ENCODE results near the gene CDH4. TPM values are rescaled to one million over a fixed set of nuclear protein-coding genes. Genes with fewer than 3 reads are reported as not detected.

The CDH4 gene
- total and polyA plus RNA-seq, 2 donors (not counting 1 experiment from before 2014, with no cell fraction given), result not detected

GRCh38 chr20:61233590-61233989, 18.5 kb upstream of the CDH4 start:
- ATAC-seq (ENCODE audit: low read depth) (no peak), DNase-seq (no peak)
- Histone ChIP-seq H2AFZ (ENCODE audit: insufficient read depth, low read depth, low read length, poor library complexity, severe bottlenecking) (no peak overlapping the region), H3K79me2 (ENCODE audit: control insufficient read depth, insufficient read depth, low read length) (no peaks in the 10 kb centered on the region), H3K27me3 (replicated peaks in 1 of 4; ENCODE audit: control extremely low read depth in 1 of 4, control insufficient read depth in 3 of 4, insufficient read depth in 4 of 4, low read length in 3 of 4) (no peaks in the 10 kb centered on the region), H3K9ac (ENCODE audit: low read length) (no peak overlapping the region), H3K36me3 (replicated peaks in 1 of 2; ENCODE audit: control extremely low read depth in 1 of 2, control insufficient read depth in 1 of 2, extremely low read depth in 1 of 2, insufficient read depth in 2 of 2, low read length in 1 of 2) (no peaks in the 10 kb centered on the region), H3K9me3 (ENCODE audit: control extremely low read depth in 1 of 3, control insufficient read depth in 2 of 3, insufficient read depth in 1 of 3, low read length in 2 of 3) (peaks cover 0 to 27% (median 0%) of the 10 kb centered on the region in 3 donors), H3K27ac (ENCODE audit: low read length in 2 of 2) (no peak overlapping the region), H3K4me2 (replicated peaks; ENCODE audit: low read depth, low read length, poor library complexity, severe bottlenecking) (no peak overlapping the region), H3K4me1 (ENCODE audit: control insufficient read depth in 2 of 2, insufficient read depth in 2 of 2, low read length in 2 of 2) (no peaks in the 10 kb centered on the region), H3K4me3 (ENCODE audit: control extremely low read depth in 1 of 5, extremely low read depth in 1 of 5, insufficient read depth in 1 of 5, low read depth in 2 of 5, low read length in 4 of 5) (no peak overlapping the region), H4K20me1 (ENCODE audit: control insufficient read depth, insufficient read depth, low read length, poor library complexity, severe bottlenecking) (no peaks in the 10 kb centered on the region)
- Mint-ChIP-seq H3K4me3 (no peak overlapping the region), H3K4me1 (no peaks in the 10 kb centered on the region), H3K9me3 (ENCODE audit: insufficient read depth) (peaks cover 5% of the 10 kb centered on the region), H3K27ac (no peak overlapping the region), H3K27me3 (no peaks in the 10 kb centered on the region)
- 93% methylated on average over 4 of the region's 7 CpGs for WGBS (ENCODE audit: insufficient coverage)
- intact Hi-C loops (cut with micrococcal nuclease), result no loop called here
- ChIA-PET POLR2A (no interaction called here), CTCF (no interaction called here)
- TF ChIP-seq EZH2 (IDR thresholded peaks at IDR 0.05; ENCODE audit: borderline replicate concordance, insufficient read depth, low read depth, low read length, poor library complexity, severe bottlenecking), result no peak
- TF ChIP-seq CTCF (IDR thresholded peaks at IDR 0.05), result no peak

- no peak overlapping the region for H3K4me2 ChIP-seq (replicated peaks; ENCODE audit: low read depth, low read length, poor library complexity, severe bottlenecking)
- no peak overlapping the region for H3K9ac ChIP-seq (ENCODE audit: low read length)
- H4K20me1 ChIP-seq (ENCODE audit: control insufficient read depth, insufficient read depth, low read length, poor library complexity, severe bottlenecking), result no peaks in the 10 kb centered on the region
- Mint-ChIP-seq H3K27me3 (no peaks in the 10 kb centered on the region), H3K4me1 (no peaks in the 10 kb centered on the region), H3K9me3 (ENCODE audit: insufficient read depth) (peaks cover 5% of the 10 kb centered on the region), H3K4me3 (no peak overlapping the region), H3K27ac (no peak overlapping the region)
- H3K4me3 ChIP-seq (ENCODE audit: control extremely low read depth in 1 of 5, extremely low read depth in 1 of 5, insufficient read depth in 1 of 5, low read depth in 2 of 5, low read length in 4 of 5), result no peak overlapping the region
- DNase-seq, result no peak
- no peak overlapping the region for H3K27ac ChIP-seq (ENCODE audit: low read length in 2 of 2)
- TF ChIP-seq CTCF (IDR thresholded peaks at IDR 0.05) (no peak), EZH2 (IDR thresholded peaks at IDR 0.05; ENCODE audit: borderline replicate concordance, insufficient read depth, low read depth, low read length, poor library complexity, severe bottlenecking) (no peak)
- WGBS (ENCODE audit: insufficient coverage), result 93% methylated on average over 9 of the region's 11 CpGs
- no peaks in the 10 kb centered on the region for H3K36me3 ChIP-seq (replicated peaks in 1 of 2; ENCODE audit: control extremely low read depth in 1 of 2, control insufficient read depth in 1 of 2, extremely low read depth in 1 of 2, insufficient read depth in 2 of 2, low read length in 1 of 2)
- H2AFZ ChIP-seq (ENCODE audit: insufficient read depth, low read depth, low read length, poor library complexity, severe bottlenecking), result no peak overlapping the region
- no peaks in the 10 kb centered on the region for H3K27me3 ChIP-seq (replicated peaks in 1 of 4; ENCODE audit: control extremely low read depth in 1 of 4, control insufficient read depth in 3 of 4, insufficient read depth in 4 of 4, low read length in 3 of 4)
- H3K4me1 ChIP-seq (ENCODE audit: control insufficient read depth in 2 of 2, insufficient read depth in 2 of 2, low read length in 2 of 2), result no peaks in the 10 kb centered on the region
- intact Hi-C loops (cut with micrococcal nuclease), result no loop called here
- H3K9me3 ChIP-seq (ENCODE audit: control extremely low read depth in 1 of 3, control insufficient read depth in 2 of 3, insufficient read depth in 1 of 3, low read length in 2 of 3), result peaks cover 0 to 27% (median 0%) of the 10 kb centered on the region in 3 donors
- CTCF ChIA-PET, result no interaction called here
- H3K79me2 ChIP-seq (ENCODE audit: control insufficient read depth, insufficient read depth, low read length), result no peaks in the 10 kb centered on the region
- POLR2A ChIA-PET, result no interaction called here
- no peak for ATAC-seq (ENCODE audit: low read depth)
Observed at GRCh38 chr20:61234224-61234890, 17.7 kb upstream of the CDH4 start.

Data from B cell (primary cell).